ENCODE measurements around the gene SBF1.

- TF ChIP-seq CTCF (IDR thresholded peaks at IDR 0.05) (no peak), POLR2AphosphoS5 (IDR thresholded peaks at IDR 0.05) (no peak), POLR2A (IDR thresholded peaks at IDR 0.05) (no peak)
Observed at GRCh38 chr22:50419116-50419515, 55.7 kb downstream of the SBF1 start.

All from transverse colon (tissue), 4 donors.